H1 (cell line): ENCODE data around the gene TMEM107. TPM values are rescaled to one million over a fixed set of nuclear protein-coding genes. Genes with fewer than 3 reads are reported as not detected.

Experiments used
- CTCF ChIA-PET: fragments of 300-600 bp; sonication (Branson Sonifier 250); formaldehyde crosslinking; loops from one replicate; lab custom pipeline; 2021; ENCODE audit not compliant: partially characterized antibody; lab: Charles Lee
- POLR2A ChIA-PET: fragments of 300-600 bp; sonication (Branson Sonifier 250); formaldehyde crosslinking; loops from one replicate; lab custom pipeline; 2021; ENCODE audit warnings: inconsistent platforms; ENCODE audit not compliant: partially characterized antibody; lab: Charles Lee
- DNase-seq, 2 experiments: peaks; one replicate each; pipeline versions ENCODE4 v3.0.0 to v3.0.0-alpha.2; 2010 to 2022; ENCODE audit warnings: low spot score in 2 of 2, low read depth in 1 of 2, mixed read lengths in 1 of 2
- FAIRE-seq: peaks from 2 replicates; lab custom pipeline; 2011; peaks lifted over from hg19 to GRCh38; lab: Jason Lieb, UNC
- H2AFZ ChIP-seq: 2 replicates; pipeline ENCODE4 v1.8.1; 2012; ENCODE audit warnings: low read length, inconsistent platforms
- H2AK5ac ChIP-seq: 2 replicates; pipeline ENCODE4 v1.6.1; 2013; ENCODE audit warnings: low read depth, low read length
- H2BK120ac ChIP-seq: replicated peaks from 2 replicates; pipeline ENCODE3; 2013; ENCODE audit warnings: low read depth, low read length, inconsistent platforms
- H2BK12ac ChIP-seq: 2 replicates; pipeline ENCODE4 v1.6.1; 2013; ENCODE audit warnings: low read depth, low read length
- H2BK15ac ChIP-seq: 2 replicates; pipeline ENCODE4 v1.6.1; 2013; ENCODE audit warnings: low read length
- H2BK20ac ChIP-seq: 2 replicates; pipeline ENCODE4 v1.6.1; 2013; ENCODE audit warnings: low read length
- H2BK5ac ChIP-seq: 2 replicates; pipeline ENCODE4 v1.6.1; 2013; ENCODE audit warnings: low read depth, low read length
- H3K14ac ChIP-seq: 2 replicates; pipeline ENCODE4 v1.6.1; 2013; ENCODE audit warnings: inconsistent platforms; ENCODE audit not compliant: insufficient read length
- H3K18ac ChIP-seq: 2 replicates; pipeline ENCODE4 v1.6.1; 2013; ENCODE audit warnings: low read length; ENCODE audit errors: extremely low read depth
- H3K23ac ChIP-seq: 2 replicates; pipeline ENCODE4 v1.6.1; 2013; ENCODE audit warnings: inconsistent platforms; ENCODE audit not compliant: insufficient read length
- H3K23me2 ChIP-seq: 2 replicates; pipeline ENCODE4 v1.6.1; 2013; ENCODE audit warnings: low read depth, low read length
- H3K27ac ChIP-seq: 2 replicates; pipeline ENCODE4 v1.6.1; 2011; ENCODE audit warnings: low read depth, low read length, inconsistent platforms
- H3K27me3 ChIP-seq, 4 experiments: replicated peaks in 1 of 4; 1 replicate in 1 of 4; 2 replicates in 3 of 4; pipeline versions ENCODE4 v1.6.1 to v1.8.1; 2011 to 2013; ENCODE audit warnings: low read length in 3 of 4, mild to moderate bottlenecking in 3 of 4, inconsistent platforms in 2 of 4, mixed read lengths in 2 of 4, moderate library complexity in 1 of 4; ENCODE audit not compliant: control insufficient read depth in 3 of 4, insufficient read depth in 3 of 4; ENCODE audit errors: extremely low read depth in 1 of 4
- H3K36me3 ChIP-seq, 4 experiments: 2 replicates each; pipeline versions ENCODE4 v1.6.1 to v1.8.1; 2011 to 2013; ENCODE audit warnings: mild to moderate bottlenecking in 4 of 4, low read length in 3 of 4, moderate library complexity in 2 of 4, control low read depth in 1 of 4, inconsistent platforms in 1 of 4; ENCODE audit not compliant: insufficient read depth in 4 of 4, control insufficient read depth in 2 of 4
- H3K4ac ChIP-seq: replicated peaks from 2 replicates; pipeline ENCODE3; 2013; ENCODE audit warnings: low read length, low read depth, mixed read lengths, inconsistent platforms; ENCODE audit not compliant: insufficient read length
- H3K4me1 ChIP-seq, 4 experiments: replicated peaks in 1 of 4; 1 replicate in 1 of 4; 2 replicates in 3 of 4; pipeline versions ENCODE4 v1.6.1 to v1.8.1; 2011 to 2013; ENCODE audit warnings: low read length in 3 of 4, inconsistent platforms in 2 of 4, mixed read lengths in 1 of 4; ENCODE audit not compliant: insufficient read depth in 4 of 4, control insufficient read depth in 3 of 4
- H3K4me2 ChIP-seq, 2 experiments: 2 replicates each; pipeline versions ENCODE4 v1.6.1 to v1.8.1; 2011 to 2013; ENCODE audit warnings: low read depth in 2 of 2, low read length in 2 of 2, control low read depth in 1 of 2, inconsistent platforms in 1 of 2, mild to moderate bottlenecking in 1 of 2; ENCODE audit not compliant: insufficient read depth in 1 of 2
- H3K4me3 ChIP-seq, 4 experiments: fragments of 200-600, 300-600 bp in 1 of 4; sonication (generic), shearing (Covaris generic), sonication (Bioruptor Twin) in 1 of 4; 2 replicates each; pipeline versions ENCODE4 v1.5.1 to v1.8.1; 2011 to 2016; ENCODE audit warnings: low read length in 4 of 4, low read depth in 3 of 4, control low read depth in 2 of 4, inconsistent platforms in 2 of 4, mild to moderate bottlenecking in 2 of 4, mixed read lengths in 1 of 4, moderate library complexity in 1 of 4; ENCODE audit not compliant: insufficient read depth in 2 of 4; ENCODE audit errors: extremely low read depth in 1 of 4
- H3K56ac ChIP-seq: replicated peaks from 2 replicates; pipeline ENCODE3; 2013; ENCODE audit warnings: low read depth, mild to moderate bottlenecking, mixed read lengths, low read length, inconsistent platforms; ENCODE audit not compliant: insufficient read length
- H3K79me1 ChIP-seq: 2 replicates; pipeline ENCODE4 v1.6.1; 2013; ENCODE audit warnings: low read depth, low read length, control low read depth
- H3K79me2 ChIP-seq, 2 experiments: 2 replicates each; pipeline versions ENCODE4 v1.6.1 to v1.8.1; 2012 to 2013; ENCODE audit warnings: low read length in 2 of 2, mild to moderate bottlenecking in 2 of 2, inconsistent platforms in 1 of 2; ENCODE audit not compliant: insufficient read depth in 2 of 2, control insufficient read depth in 1 of 2
- H3K9ac ChIP-seq, 4 experiments: replicated peaks in 1 of 4; 1 replicate in 1 of 4; 2 replicates in 3 of 4; pipeline versions ENCODE4 v1.6.1 to v1.8.1; 2011 to 2013; ENCODE audit warnings: low read depth in 3 of 4, low read length in 3 of 4, control low read depth in 2 of 4, mild to moderate bottlenecking in 2 of 4, moderate library complexity in 2 of 4, inconsistent platforms in 1 of 4; ENCODE audit errors: extremely low read depth in 1 of 4
- H3K9me3 ChIP-seq, 2 experiments: 2 replicates each; pipeline versions ENCODE4 v1.6.1 to v1.8.1; 2012 to 2013; ENCODE audit warnings: mild to moderate bottlenecking in 2 of 2, moderate library complexity in 2 of 2, control low read depth in 1 of 2, inconsistent platforms in 1 of 2, low read depth in 1 of 2, low read length in 1 of 2, mixed read lengths in 1 of 2; ENCODE audit not compliant: insufficient read depth in 2 of 2
- H4K20me1 ChIP-seq, 2 experiments: replicated peaks in 1 of 2; 2 replicates each; pipeline versions ENCODE3 to v1.8.1; 2011 to 2013; ENCODE audit warnings: inconsistent platforms in 2 of 2, low read length in 2 of 2, mild to moderate bottlenecking in 1 of 2; ENCODE audit not compliant: insufficient read depth in 2 of 2, control insufficient read depth in 1 of 2
- H4K5ac ChIP-seq: 2 replicates; pipeline ENCODE4 v1.6.1; 2013; ENCODE audit warnings: low read length, low read depth, mixed read lengths, inconsistent platforms; ENCODE audit not compliant: insufficient read length
- H4K8ac ChIP-seq: 2 replicates; pipeline ENCODE4 v1.8.0; 2013; ENCODE audit warnings: mild to moderate bottlenecking, moderate library complexity, low read length, inconsistent platforms; ENCODE audit not compliant: insufficient read depth; ENCODE audit errors: extremely low read depth
- H4K91ac ChIP-seq: replicated peaks from 2 replicates; pipeline ENCODE3; 2013; ENCODE audit warnings: low read length, mixed read lengths, inconsistent platforms; ENCODE audit not compliant: insufficient read length
- ATF3 ChIP-seq: IDR thresholded peaks from 2 replicates; pipeline ENCODE4 v1.6.1; 2011; ENCODE audit warnings: low read depth, mild to moderate bottlenecking, low read length; ENCODE audit not compliant: insufficient read depth
- BCL11A ChIP-seq, 2 experiments: IDR thresholded peaks; one replicate each; pipeline ENCODE4 v1.6.1; 2011; ENCODE audit warnings: low read depth in 2 of 2, low read length in 2 of 2, mild to moderate bottlenecking in 2 of 2
- BRCA1 ChIP-seq: IDR thresholded peaks from 2 replicates; pipeline ENCODE4 v1.6.1; 2012; ENCODE audit warnings: low read depth, low read length, improper control_type of control experiment
- CTBP2 ChIP-seq: IDR thresholded peaks from 2 replicates; pipeline ENCODE4 v1.7.0; 2011; ENCODE audit warnings: borderline replicate concordance, mild to moderate bottlenecking, moderate library complexity, mixed read lengths, low read length; ENCODE audit not compliant: insufficient read depth, insufficient read length
- FOSL1 ChIP-seq: IDR thresholded peaks from 2 replicates; pipeline ENCODE4 v1.6.1; 2011; ENCODE audit warnings: mild to moderate bottlenecking, low read depth, low read length, moderate library complexity; ENCODE audit not compliant: insufficient read depth
- TBP ChIP-seq: IDR thresholded peaks from 2 replicates; pipeline ENCODE4 v1.6.1; 2011; ENCODE audit warnings: low read depth, low read length, improper control_type of control experiment
- WGBS, 2 experiments: shearing (Covaris generic) in 1 of 2; methylation state at CpG; one replicate each; pipeline versions ENCODE4 v1.1.6 to v1.1.7; 2013 to 2015; ENCODE audit warnings: low lambda C conversion rate in 2 of 2, mixed read lengths in 2 of 2, inconsistent platforms in 1 of 2, low coverage in 1 of 2, missing lambda C conversion rate in 1 of 2; ENCODE audit not compliant: insufficient replicate concordance in 2 of 2, insufficient coverage in 1 of 2, insufficient read length in 1 of 2; ENCODE audit errors: extremely low coverage in 1 of 2, missing lambda C conversion rate in 1 of 2; 5-methylcytosine and 5-hydroxymethylcytosine counted together
- polyA plus RNA-seq, 7 experiments: library from polyadenylated mRNA; depleted of rRNA in 3 of 7; stranded (reverse) in 5 of 7; unstranded in 2 of 7; fragments of >200 nt in 5 of 7; fragments of 200-250 nt in 2 of 7; gene quantifications; 1 replicate in 5 of 7; 2 replicates in 1 of 7; 4 replicates in 1 of 7; pipeline versions ENCODE4 v1.2.1 to v1.2.3, GENCODE V29; 2011 to 2013; ENCODE audit warnings: missing spikeins in 2 of 7, mixed read lengths in 2 of 7
- total RNA-seq: library from RNA; stranded (reverse); fragmentation: NEBNext Ultra II Directional; extraction: Animal tissue kit (Norgen Biotek cat#: 25700); gene quantifications from 2 replicates; pipeline ENCODE4 v1.2.1, GENCODE V29; 2021

TMEM107 gene
- total and polyA plus RNA-seq, 2 of the 8 experiments (the other 6 are each of a cell fraction or from before 2014, with no cell fraction given), result 17.3 to 21.5 TPM

DNA sequence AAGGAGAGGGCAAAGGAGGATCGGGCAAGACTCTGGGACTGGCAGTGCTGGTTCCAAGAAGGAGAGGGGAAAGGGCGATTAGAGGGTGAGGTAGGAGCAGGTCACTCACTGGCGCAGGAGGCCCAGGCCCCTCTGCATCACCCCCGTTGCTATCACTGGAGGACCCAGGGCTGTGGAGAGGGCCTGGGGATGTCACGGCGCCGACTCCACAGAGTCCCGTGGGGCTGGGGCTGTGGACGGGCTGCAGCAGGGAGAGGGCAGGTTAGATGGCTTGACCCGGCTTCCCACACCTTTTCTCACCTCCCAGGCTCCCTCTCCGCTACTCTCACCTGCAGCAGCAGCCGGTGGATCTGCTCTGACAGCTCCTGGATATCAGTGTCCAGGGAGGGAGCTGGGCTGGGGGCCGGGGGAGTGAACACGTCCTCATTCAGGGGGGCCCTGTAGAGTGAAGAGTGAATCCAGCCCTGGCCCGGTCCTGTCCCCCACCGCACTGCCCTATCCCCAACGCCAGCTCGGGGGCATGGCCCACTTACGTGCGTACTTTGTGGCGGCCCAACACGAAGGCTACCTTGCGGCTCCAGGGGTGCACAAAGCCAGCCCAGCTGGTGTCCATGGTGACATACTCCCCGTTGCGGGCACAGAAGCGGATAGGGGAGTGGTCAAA lies 28.9 kb downstream of the TMEM107 start:
- no peak overlapping the region for H3K4me2 ChIP-seq
- ChIA-PET POLR2A (interaction anchor here (1.3 to 6.4 kb wide), 5 partner anchors 8 to 29 kb away, joined by 3 to 62 read pairs (median 21); partner anchors contain the start of gene TMEM107), CTCF (interaction anchor here (1.1 to 14.1 kb wide), 2 partner anchors 11 to 14 kb away, joined by 3 to 133 read pairs; partner anchors contain the start of gene VAMP2)
- peaks cover 7% of the 10 kb centered on the region; the same call in 1 of the 2 replicates for H3K79me1 ChIP-seq
- peaks cover 13 to 52% (median 36%) of the 10 kb centered on the region in 4 experiments; a peak in 7 of 8 replicates for H3K36me3 ChIP-seq
- no peak overlapping the region for H3K9ac ChIP-seq
- H4K91ac ChIP-seq, result no peak overlapping the region
- H3K4me1 ChIP-seq, result peaks cover 0 to 5% (median 2%) of the 10 kb centered on the region in 4 experiments; a peak in 3 of 7 replicates
- H3K23me2 ChIP-seq, result peaks cover 11% of the 10 kb centered on the region
- DNase-seq (no peak), FAIRE-seq (no peak)
- no peak overlapping the region for H3K4ac ChIP-seq
- no peak overlapping the region for H2BK5ac ChIP-seq
- no peak overlapping the region for H2BK15ac ChIP-seq
- H3K27ac ChIP-seq, result no peak overlapping the region
- H3K14ac ChIP-seq, result no peak overlapping the region
- H3K9me3 ChIP-seq, result no peaks in the 10 kb centered on the region
- H2BK12ac ChIP-seq, result no peak overlapping the region
- H3K4me3 ChIP-seq, result no peak overlapping the region
- peaks cover 0 to 5% of the 10 kb centered on the region in 2 experiments; a peak in 1 of 4 replicates for H3K79me2 ChIP-seq
- H4K5ac ChIP-seq, result no peak overlapping the region
- peak overlapping the region; percentile 83; the same call in 1 of the 2 replicates for H4K8ac ChIP-seq
- H4K20me1 ChIP-seq, result peaks cover 2 to 30% of the 10 kb centered on the region in 2 experiments
- no peak overlapping the region for H2AK5ac ChIP-seq
- no peak overlapping the region for H2AFZ ChIP-seq
- H2BK20ac ChIP-seq, result no peak overlapping the region
- 94% methylated on average over 24 of the region's 26 CpGs; no CpG with 5 or more reads in 1 of the 2 experiments for WGBS, 2 experiments
- H3K23ac ChIP-seq, result no peak overlapping the region
- H3K27me3 ChIP-seq, result no peaks in the 10 kb centered on the region
- no peak overlapping the region for H3K56ac ChIP-seq
- TF ChIP-seq FOSL1, result no peak
- no peak for TF ChIP-seq ATF3
- TF ChIP-seq CTBP2, result no peak
- no peak for TF ChIP-seq BCL11A (IDR thresholded peaks at IDR 0.05; ENCODE audit: low read depth in 2 of 2, low read length in 2 of 2)
- TF ChIP-seq BRCA1, result no peak
- no peak for TF ChIP-seq TBP
- no peak overlapping the region for H3K18ac ChIP-seq
- no peak overlapping the region for H2BK120ac ChIP-seq
